MCF 10A (cell line): ENCODE measurements around the gene F9. TPM values are rescaled to one million over a fixed set of nuclear protein-coding genes. Genes with fewer than 3 reads are reported as not detected.

ENCODE experiments used
- Bru-seq: library from RNA; stranded (reverse); fragments of 400-500 nt; gene quantifications from one replicate; lab custom pipeline; 2021; lab: Mats Ljungman, UMichigan
- BruChase-seq, 2 experiments: library from RNA; stranded (reverse); fragments of 400-500 nt; gene quantifications; one replicate each; lab custom pipeline; 2021; lab: Mats Ljungman, UMichigan
- BruUV-seq: library from RNA; stranded (reverse); fragments of 400-500 nt; replicated peaks from 2 replicates; lab custom pipeline; 2021; lab: Mats Ljungman, UMichigan
- CTCF ChIA-PET: fragments of 300-600 bp; sonication (Branson Sonifier 250); formaldehyde crosslinking; extraction: SDS; loops from one replicate; lab custom pipeline; 2021; ENCODE audit warnings: antibody characterized with exemption, inconsistent platforms; lab: Yijun Ruan, JAX
- POLR2A ChIA-PET: fragments of 300-600, 350-650 bp; sonication (Branson Sonifier 250); formaldehyde crosslinking; extraction: SDS; loops from one replicate; lab custom pipeline; 2020; ENCODE audit warnings: antibody characterized with exemption, inconsistent platforms; lab: Yijun Ruan, JAX
- DNase-seq: peaks from one replicate; pipeline ENCODE4 v3.0.0-alpha.2; 2018; ENCODE audit not compliant: unreplicated experiment
- H3K27ac Mint-ChIP-seq: one replicate; pipeline ENCODE4 v1.8.0; 2022; ENCODE audit warnings: mild to moderate bottlenecking, low read depth, mixed read lengths; ENCODE audit not compliant: unreplicated experiment
- H3K27me3 Mint-ChIP-seq: one replicate; pipeline ENCODE4 v1.8.0; 2022; ENCODE audit warnings: mixed read lengths; ENCODE audit not compliant: insufficient read depth, unreplicated experiment
- H3K36me3 Mint-ChIP-seq: one replicate; pipeline ENCODE4 v1.8.0; 2022; ENCODE audit warnings: mild to moderate bottlenecking, moderate library complexity, mixed read lengths; ENCODE audit not compliant: insufficient read depth, unreplicated experiment
- H3K4me1 Mint-ChIP-seq: one replicate; pipeline ENCODE4 v1.8.0; 2022; ENCODE audit warnings: mixed read lengths; ENCODE audit not compliant: insufficient read depth, unreplicated experiment
- H3K4me3 Mint-ChIP-seq: one replicate; pipeline ENCODE4 v1.8.0; 2022; ENCODE audit warnings: mild to moderate bottlenecking, moderate library complexity, mixed read lengths; ENCODE audit not compliant: unreplicated experiment
- H3K9me3 Mint-ChIP-seq: one replicate; pipeline ENCODE4 v1.8.0; 2022; ENCODE audit warnings: mixed read lengths; ENCODE audit not compliant: unreplicated experiment
- intact Hi-C: fragments of 100-400 bp; cut with micrococcal nuclease; formaldehyde crosslinking; loops from 2 replicates; pipeline ENCODE4 v1.14.1; 2022
- long read RNA-seq: library from polyadenylated mRNA; stranded (forward); transcript quantifications from one replicate; pipeline ENCODE4 v2.0.0, GENCODE V29; 2022
- total RNA-seq: library from RNA; stranded (reverse); gene quantifications from 2 replicates; pipeline ENCODE4 v1.2.3, GENCODE V29; 2022
- TF ChIP-seq, protein P1 (sequence below): fragments of 200-600 bp; IDR thresholded peaks from one replicate; pipeline ENCODE4 v1.8.0; 2022; ENCODE audit warnings: antibody characterized with exemption, mild to moderate bottlenecking; ENCODE audit not compliant: unreplicated experiment

F9 gene
- total RNA-seq (not detected in 2 replicates), Bru-seq, nascent RNA (not detected), BruChase-seq, experiment 1, labeled RNA remaining after a 6-hour chase (not detected), BruChase-seq, experiment 2, labeled RNA remaining after a 2-hour chase (not detected)
- long read RNA-seq: 0 reads

DNA sequence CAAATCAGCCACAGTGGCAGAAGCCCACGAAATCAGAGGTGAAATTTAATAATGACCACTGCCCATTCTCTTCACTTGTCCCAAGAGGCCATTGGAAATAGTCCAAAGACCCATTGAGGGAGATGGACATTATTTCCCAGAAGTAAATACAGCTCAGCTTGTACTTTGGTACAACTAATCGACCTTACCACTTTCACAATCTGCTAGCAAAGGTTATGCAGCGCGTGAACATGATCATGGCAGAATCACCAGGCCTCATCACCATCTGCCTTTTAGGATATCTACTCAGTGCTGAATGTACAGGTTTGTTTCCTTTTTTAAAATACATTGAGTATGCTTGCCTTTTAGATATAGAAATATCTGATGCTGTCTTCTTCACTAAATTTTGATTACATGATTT lies at the start of gene F9:
TSS of gene F9 (plus strand) at position 190 of the 400 bp plus-strand sequence. CDS start at position 216, 26 bp downstream.
- H3K27me3 Mint-ChIP-seq: no peaks in the 10 kb centered on the region
- no peaks in the 10 kb centered on the region for H3K4me1 Mint-ChIP-seq
- H3K4me3 Mint-ChIP-seq: no peak within 1 kb of the TSS
- peaks cover 8% of the 10 kb centered on the region for H3K9me3 Mint-ChIP-seq
- ChIA-PET POLR2A (no interaction called here), CTCF (no interaction called here)
- DNase-seq: no peak
- H3K36me3 Mint-ChIP-seq: no peaks in the 10 kb centered on the region
- no peak within 1 kb of the TSS for H3K27ac Mint-ChIP-seq
- intact Hi-C loops: no loop called here
- TF ChIP-seq, protein P1, sequence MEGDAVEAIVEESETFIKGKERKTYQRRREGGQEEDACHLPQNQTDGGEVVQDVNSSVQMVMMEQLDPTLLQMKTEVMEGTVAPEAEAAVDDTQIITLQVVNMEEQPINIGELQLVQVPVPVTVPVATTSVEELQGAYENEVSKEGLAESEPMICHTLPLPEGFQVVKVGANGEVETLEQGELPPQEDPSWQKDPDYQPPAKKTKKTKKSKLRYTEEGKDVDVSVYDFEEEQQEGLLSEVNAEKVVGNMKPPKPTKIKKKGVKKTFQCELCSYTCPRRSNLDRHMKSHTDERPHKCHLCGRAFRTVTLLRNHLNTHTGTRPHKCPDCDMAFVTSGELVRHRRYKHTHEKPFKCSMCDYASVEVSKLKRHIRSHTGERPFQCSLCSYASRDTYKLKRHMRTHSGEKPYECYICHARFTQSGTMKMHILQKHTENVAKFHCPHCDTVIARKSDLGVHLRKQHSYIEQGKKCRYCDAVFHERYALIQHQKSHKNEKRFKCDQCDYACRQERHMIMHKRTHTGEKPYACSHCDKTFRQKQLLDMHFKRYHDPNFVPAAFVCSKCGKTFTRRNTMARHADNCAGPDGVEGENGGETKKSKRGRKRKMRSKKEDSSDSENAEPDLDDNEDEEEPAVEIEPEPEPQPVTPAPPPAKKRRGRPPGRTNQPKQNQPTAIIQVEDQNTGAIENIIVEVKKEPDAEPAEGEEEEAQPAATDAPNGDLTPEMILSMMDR: no peak
- no TSS peak for BruUV-seq

DNA sequence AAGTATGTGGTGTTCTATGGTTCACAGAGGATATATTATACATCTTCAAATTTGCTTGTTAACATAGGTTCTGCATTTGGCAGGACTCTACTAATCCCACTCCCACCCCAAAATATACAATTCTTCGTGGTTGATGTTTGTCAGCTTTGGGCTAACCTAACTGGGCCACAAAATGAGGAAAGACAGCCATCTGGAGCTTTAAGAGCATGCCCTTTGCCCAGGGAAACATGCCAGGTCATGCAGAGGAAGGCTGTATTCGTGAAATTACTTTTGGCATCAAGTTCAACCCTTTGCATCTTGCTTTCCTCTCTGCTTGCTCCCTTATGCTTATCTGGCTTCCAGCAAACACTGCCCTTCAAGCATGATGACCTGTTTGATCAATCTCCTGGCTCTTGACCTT lies 46.8 kb upstream of the F9 start:
- TF ChIP-seq, protein P1: no peak
- H3K27ac Mint-ChIP-seq: no peak overlapping the region
- DNase-seq: no peak
- intact Hi-C loops: no loop called here
- H3K4me1 Mint-ChIP-seq: no peaks in the 10 kb centered on the region
- no peaks in the 10 kb centered on the region for H3K36me3 Mint-ChIP-seq
- no peak overlapping the region for H3K4me3 Mint-ChIP-seq
- H3K27me3 Mint-ChIP-seq: no peaks in the 10 kb centered on the region
- CTCF ChIA-PET: no interaction called here
- H3K9me3 Mint-ChIP-seq: peaks cover 23% of the 10 kb centered on the region
- POLR2A ChIA-PET: no interaction called here
- no TSS peak for BruUV-seq

DNA sequence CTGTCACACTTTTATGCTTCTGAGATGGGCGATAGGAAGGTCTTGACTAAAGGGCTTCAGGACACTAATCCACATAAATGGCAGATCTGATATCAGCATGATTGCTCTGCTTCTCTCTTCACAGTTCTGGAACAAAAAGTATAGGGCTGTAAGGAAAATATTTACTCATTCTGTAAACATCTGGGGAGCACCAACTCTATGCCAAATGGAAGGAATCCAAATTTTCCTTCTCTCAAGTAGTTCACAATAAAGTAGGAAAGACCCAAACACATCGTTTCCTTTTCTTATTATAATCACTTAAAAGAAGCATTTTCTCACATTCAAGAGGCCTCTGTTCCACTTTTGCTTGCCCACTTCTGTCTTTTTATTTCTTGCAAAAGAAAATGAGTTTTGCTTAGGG lies 45.9 kb upstream of the F9 start:
- H3K4me3 Mint-ChIP-seq: no peak overlapping the region
- peaks cover 23% of the 10 kb centered on the region for H3K9me3 Mint-ChIP-seq
- TF ChIP-seq, protein P1: no peak
- no peaks in the 10 kb centered on the region for H3K36me3 Mint-ChIP-seq
- H3K27ac Mint-ChIP-seq: no peak overlapping the region
- DNase-seq: no peak
- CTCF ChIA-PET: no interaction called here
- H3K4me1 Mint-ChIP-seq: no peaks in the 10 kb centered on the region
- no peaks in the 10 kb centered on the region for H3K27me3 Mint-ChIP-seq
- BruUV-seq: no TSS peak
- intact Hi-C loops: no loop called here
- POLR2A ChIA-PET: no interaction called here

DNA sequence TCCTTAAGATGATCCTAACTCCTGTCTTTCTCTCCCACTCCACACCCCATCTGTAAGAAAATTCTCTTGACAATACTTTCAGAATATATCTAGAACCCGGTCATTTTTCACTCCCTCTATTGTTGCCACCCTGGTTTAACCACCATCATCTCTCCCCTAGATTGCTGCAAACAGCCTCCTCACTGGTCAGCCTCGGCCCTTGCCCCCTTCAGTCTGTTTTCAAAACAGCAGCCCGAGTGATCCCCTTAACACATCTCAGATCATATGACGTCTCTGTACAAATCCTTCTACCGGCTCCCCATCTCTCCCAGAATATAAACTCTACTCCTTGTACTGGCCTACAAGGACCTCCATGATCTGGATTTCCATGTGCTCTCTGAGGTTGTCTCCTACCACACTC lies 35.2 kb upstream of the F9 start:
- CTCF ChIA-PET: no interaction called here

More for the DNA sequence above, 35.2 kb upstream of the F9 start:
- Mint-ChIP-seq H3K27ac (no peak overlapping the region), H3K27me3 (no peaks in the 10 kb centered on the region), H3K36me3 (no peaks in the 10 kb centered on the region), H3K4me1 (no peaks in the 10 kb centered on the region), H3K4me3 (no peak overlapping the region), H3K9me3 (no peaks in the 10 kb centered on the region)
- intact Hi-C loops: no loop called here
- POLR2A ChIA-PET: no interaction called here
- TF ChIP-seq, protein P1: no peak
- DNase-seq: no peak
- BruUV-seq: no TSS peak
